IPS-11a (cell line): Measurements from ENCODE around the gene TTC23.

ENCODE experiments used
- H3K4me3 ChIP-seq: one replicate; pipeline ENCODE4 v1.5.1; 2013; ENCODE audit warnings: low read depth, low read length, control low read depth

TTC23 gene

DNA sequence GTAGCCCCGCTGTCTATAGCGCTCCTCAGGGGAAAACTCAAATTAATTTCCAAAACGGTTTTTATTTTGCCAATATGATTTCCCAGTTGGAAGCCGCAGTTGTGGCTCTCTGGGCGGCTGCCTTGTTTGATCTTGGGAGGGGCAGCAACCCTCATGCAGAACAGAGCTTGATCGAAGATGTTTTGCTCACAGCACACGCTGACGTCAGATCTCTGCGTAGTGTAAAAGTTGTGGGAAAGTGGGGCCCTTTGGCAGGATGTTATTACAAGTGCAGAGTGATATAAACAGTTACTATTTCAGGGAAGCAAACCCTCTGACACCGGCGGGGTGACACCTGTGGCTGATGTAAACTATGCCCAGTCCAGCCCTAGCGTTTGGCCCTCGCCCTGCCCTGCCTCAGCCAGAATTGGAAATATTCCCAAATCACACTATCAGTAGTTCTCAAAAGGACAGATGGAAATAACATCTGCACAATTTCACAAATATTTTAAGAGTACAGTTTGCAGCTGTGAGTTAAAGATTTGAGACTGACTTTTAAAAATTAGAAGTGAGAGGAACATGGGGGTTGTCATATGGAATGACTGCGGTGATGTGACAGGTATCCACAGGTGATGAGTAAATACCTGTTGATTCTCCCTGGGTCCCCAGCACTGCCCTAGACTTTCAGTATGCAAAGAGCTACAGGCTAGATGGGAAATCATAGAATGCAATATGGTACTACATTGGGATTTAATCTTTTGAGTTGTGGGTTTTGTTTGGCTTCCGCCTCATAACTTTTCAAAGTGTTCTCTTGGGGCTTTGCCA lies 142.8 kb downstream of the TTC23 start:
- no peak overlapping the region for H3K4me3 ChIP-seq

DNA sequence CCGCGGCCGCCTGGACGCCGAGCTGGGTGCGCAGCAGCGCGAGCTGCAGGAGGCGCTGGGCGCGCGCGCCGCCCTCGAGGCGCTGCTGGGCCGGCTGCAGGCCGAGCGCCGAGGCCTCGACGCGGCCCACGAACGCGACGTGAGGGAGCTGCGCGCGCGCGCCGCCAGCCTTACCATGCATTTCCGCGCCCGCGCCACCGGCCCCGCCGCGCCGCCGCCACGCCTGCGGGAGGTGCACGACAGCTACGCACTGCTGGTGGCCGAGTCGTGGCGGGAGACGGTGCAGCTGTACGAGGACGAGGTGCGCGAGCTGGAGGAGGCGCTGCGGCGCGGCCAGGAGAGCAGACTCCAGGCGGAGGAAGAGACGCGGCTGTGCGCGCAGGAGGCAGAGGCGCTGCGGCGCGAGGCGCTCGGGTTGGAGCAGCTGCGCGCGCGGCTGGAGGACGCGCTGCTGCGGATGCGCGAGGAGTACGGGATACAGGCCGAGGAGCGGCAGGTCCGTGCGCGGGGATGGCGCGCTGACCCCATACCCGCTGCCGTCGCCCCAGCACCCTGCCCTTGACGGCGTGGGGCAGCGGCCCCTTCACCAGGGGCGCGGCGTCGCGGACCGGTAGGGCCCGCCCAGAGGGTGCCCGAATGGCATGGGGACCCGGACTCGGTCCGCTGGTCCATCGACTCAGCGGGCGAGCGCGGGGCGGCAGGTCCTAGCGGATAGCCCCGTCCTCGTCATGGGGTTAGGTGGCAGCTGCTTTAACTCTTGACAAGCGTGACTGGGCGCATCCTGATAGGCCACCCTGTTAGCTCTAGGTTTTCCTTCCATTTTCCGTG lies 143.7 kb downstream of the TTC23 start:
- H3K4me3 ChIP-seq = peak overlapping the region; percentile 34

DNA sequence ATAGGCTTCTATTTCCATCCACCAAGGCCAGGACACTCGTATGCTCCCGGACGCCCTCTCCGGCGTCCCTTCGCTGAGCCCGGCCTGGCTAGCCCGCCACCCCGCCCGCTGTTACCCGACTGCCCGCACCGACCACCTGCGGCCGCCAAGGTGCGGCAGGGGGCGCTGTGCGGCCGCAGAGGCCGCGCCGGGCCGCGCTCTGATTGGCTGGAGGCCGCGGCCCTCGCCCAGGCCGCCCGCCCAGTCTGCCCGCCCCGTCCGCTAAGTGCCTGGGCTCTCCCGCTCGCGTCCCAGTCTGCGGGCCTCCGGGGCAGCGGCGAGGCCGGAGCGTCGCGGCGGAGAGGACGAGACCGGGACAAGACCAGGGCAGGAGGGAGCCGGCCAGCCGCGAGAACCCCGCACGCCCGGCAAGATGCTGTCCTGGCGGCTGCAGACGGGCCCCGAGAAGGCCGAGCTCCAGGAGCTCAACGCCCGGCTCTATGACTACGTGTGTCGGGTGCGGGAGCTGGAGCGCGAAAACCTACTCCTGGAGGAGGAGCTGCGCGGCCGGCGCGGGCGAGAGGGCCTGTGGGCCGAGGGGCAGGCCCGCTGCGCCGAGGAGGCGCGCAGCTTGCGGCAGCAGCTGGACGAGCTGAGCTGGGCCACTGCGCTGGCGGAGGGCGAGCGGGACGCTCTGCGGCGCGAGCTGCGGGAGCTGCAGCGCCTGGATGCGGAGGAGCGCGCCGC lies 144.4 kb downstream of the TTC23 start, which contains the start of gene SYNM:
Gene SYNM, plus strand, starts transcription at position 293 of the 726 bp plus-strand sequence. Its CDS starts 120 bp downstream, at position 413.
- peak within 1 kb of the TSS; percentile 34 for H3K4me3 ChIP-seq

DNA sequence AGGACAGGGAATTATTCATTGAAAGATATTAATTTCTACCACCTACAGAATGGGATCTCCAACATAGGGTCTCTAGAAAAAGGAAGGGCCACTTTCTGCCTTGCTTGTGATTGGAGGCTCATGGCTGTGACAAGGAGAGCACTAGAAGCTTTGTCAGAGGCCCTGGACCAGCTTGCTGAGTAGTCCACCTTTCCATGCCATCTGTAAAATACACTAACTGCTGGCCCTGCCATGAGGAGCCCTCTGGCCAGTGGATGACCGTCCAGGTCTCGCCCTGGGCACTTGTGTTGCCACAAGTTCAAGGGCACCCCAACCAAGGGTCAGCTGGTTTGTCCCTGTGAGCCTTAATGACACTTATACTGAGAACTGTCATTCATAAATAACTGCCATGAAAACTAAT lies 146.1 kb downstream of the TTC23 start:
- no peak overlapping the region for H3K4me3 ChIP-seq

DNA sequence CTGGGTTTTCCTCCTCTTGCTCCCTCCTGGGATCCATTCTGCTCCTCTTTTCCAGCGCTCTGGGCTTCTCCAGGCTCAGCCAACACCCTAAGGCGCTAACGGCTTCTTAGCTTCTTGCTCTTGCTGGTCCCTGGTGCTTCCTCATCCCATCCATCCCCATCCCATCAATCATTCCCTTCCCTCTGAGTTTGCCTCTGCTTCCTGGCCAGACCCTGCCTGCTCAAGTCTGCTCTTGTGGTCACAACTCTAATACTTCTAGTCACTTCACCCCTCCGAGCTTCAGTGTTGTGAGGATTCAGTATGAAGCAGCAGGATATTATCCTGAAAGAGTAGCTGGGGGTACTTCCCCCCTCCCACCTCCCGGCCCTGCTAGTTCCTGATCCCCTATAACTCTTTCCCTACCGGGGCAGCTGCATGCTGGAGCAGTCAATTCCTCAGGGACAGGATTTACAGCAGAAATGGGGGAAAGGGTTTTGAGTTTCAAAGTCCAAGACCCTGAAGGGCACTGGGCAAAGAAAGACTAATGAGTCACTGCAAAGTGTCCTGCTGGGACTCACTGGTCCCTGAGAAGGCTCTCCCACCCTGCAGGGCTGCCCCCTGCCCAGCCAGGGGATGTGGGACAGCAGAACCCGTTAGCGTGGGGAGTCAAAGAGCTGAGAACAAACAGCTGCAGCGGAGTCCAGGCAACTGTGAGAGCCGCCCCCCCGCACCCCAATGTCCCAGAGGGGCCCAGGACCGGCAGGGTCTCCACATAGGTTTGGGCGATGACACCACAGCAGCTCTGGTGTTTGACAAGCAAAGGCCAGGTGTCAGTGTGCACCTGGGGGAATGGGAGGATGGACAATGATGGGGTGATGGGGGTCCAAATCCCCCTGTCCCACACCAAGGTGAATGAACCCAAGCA lies 146.8 kb downstream of the TTC23 start:
- H3K4me3 ChIP-seq = no peak overlapping the region

GRCh38 chr15:99101501-99101900 lies 147.9 kb downstream of the TTC23 start:
- H3K4me3 ChIP-seq = no peak overlapping the region

GRCh38 chr15:99100245-99101173 lies 148.9 kb downstream of the TTC23 start:
- peak overlapping the region; percentile 18 for H3K4me3 ChIP-seq

DNA sequence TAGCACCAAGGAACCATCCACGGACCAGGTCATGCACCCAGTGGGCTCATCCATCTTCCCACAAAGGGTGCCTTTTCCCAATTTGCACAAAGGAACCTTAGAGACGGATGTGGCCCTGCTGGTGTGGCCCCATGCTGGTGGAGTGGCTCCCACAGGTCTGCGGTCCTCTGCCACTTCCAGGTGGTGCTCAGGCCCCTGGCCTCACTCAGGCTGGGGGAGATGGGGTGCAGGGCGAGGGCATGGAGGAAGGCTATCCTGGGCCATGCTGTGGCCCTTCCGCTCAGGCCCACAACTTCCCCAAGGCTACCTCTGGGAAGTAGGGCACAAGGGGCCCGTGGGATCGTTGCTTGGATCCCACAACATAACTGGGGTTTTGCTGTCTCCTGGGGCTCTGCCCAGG lies 149.7 kb downstream of the TTC23 start:
- H3K4me3 ChIP-seq = no peak overlapping the region

DNA sequence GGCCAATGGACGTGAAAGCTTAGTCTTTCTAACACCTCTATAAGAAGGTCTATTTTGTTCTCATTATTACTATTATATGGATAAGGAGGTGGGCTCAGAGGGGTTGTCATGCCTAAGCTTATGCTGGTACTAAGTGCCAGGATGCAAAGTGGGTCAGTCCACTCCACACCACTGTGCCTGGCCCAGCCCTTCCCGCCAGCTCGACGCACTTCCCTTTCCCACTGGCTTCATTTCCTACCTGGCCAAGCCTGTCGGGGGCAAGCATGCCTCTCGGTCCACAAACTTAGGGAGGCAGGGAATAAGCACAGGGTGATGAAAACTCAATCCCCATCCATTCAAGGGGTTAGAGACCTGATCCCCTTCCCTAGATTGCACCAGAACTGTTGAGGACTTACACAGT lies 150.4 kb downstream of the TTC23 start:
- no peak overlapping the region for H3K4me3 ChIP-seq

DNA sequence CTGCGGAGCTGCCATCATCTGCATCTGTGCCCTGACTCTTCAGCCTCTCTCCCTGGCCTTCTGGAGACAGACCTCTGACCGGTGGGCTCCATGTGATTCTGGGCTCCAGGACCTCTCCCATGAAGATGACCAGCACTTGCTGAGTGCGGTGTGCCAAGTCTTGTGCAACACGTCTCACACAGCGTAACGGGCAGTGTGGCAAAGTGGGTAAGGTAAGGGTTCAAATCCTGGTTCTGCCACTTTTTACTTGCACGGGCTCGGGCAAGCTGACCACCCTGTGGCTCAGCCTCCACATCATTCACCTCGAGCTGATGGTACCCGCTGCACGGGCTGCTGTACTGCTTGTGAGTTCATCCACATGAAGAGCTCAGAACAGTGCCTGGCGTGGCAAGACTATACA lies 151.0 kb downstream of the TTC23 start:
- no peak overlapping the region for H3K4me3 ChIP-seq

- H3K4me3 ChIP-seq = no peak overlapping the region
These were observed 151.7 kb downstream of the TTC23 start for GRCh38 chr15:99097441-99098410.

GRCh38 chr15:99096894-99097426 lies 152.4 kb downstream of the TTC23 start:
- no peak overlapping the region for H3K4me3 ChIP-seq

DNA sequence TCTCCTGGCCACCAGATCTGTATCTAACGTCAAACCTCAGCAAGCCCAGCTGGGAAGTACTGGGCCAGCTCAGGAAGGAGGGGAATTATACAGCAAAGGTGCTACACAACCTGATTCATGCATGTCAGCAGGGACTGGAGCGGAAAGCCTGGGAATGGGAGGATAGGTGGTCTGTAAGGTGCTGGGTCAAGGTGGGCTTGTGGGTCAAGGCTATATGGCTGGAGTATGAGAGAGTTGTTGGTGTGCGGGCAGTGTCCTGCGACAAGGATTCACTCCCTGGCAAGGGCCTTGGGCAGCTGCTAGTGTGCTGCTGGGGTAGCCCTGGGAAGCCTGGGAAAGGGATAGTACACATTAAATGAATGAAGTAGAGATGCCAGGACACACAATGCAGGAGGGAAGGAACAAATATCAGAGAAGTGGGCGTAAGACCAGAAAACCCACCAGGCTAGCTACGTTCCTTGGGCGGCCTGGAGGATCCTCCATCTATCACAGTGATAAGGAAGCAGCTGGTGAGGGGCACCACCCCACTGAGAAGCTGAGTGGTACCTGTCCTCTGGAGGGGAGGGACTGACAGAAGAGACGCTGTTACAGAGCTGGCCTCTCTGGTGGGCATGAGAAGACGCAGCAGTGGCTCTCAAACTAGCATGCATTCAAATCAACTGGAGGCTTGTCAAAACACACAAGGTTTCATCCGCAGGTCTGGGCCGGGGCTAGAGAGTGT lies 153.0 kb downstream of the TTC23 start:
- H3K4me3 ChIP-seq = no peak overlapping the region

DNA sequence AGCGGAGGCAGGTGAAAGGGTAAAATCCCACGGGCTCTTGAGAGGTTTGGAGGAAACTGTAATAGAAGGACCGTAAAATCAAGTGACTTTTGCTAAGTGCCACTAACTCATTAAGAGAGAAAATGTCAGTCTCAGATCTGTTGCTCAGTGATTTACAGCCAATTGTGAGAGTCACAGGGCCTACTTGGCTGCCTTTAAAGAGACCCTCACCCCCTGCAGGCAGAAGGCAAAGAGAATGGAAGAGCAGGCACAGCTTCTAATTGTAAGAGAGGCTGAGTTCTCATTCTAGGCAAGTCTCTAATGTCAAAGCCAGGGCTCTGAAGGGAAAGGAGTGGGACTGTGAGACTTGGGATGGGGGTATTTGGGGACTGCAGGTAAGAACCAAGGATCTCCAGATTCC lies 153.8 kb downstream of the TTC23 start:
- H3K4me3 ChIP-seq = no peak overlapping the region

- no peak overlapping the region for H3K4me3 ChIP-seq
These were observed 156.7 kb downstream of the TTC23 start for GRCh38 chr15:99092554-99093172.

DNA sequence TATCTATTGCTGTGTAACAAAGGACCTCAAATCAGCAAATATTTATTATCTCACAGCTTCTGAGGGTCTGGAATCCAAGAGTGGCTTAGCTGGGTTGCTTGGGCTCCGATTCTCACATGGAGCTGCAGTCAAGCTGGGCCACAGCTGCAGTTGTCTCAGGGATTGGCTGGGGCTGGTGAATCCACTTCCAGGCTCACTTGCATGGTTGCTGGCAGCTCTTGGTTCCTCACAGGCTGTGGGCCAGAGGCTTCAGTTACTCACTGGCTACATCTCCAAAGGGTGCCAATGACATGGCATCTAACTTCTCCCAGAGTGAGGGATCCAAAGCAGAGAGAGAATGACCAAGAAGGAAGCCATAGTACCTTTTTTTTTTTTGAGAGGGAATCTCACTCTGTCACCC lies 158.4 kb downstream of the TTC23 start:
- no peak overlapping the region for H3K4me3 ChIP-seq
